GM04504 (cell line): Measurements from ENCODE around the gene LIPT2.

Source experiments
- DNase-seq: peaks from one replicate; pipeline ENCODE4 v3.0.0-alpha.2; 2012; ENCODE audit warnings: low read depth

LIPT2 gene

DNA sequence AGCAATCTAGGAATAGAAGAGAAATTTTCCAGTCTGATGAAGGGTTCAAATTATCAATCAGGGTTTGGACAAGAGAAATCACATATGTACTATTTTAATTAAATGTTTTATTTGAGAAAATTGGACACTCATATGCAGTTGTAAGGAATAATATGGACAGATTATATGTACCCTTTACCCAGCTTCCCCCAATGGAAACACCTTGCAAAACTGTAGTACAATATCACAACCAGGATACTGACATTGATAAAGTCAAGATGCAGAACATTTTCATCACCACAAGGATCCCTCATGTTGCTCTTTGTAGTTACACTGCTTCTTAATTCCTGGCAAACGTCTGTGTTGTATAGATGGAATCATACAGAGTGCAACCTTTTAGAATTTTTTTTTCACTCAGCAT lies 1.4 kb upstream of the LIPT2 start:
- no peak for DNase-seq

DNA sequence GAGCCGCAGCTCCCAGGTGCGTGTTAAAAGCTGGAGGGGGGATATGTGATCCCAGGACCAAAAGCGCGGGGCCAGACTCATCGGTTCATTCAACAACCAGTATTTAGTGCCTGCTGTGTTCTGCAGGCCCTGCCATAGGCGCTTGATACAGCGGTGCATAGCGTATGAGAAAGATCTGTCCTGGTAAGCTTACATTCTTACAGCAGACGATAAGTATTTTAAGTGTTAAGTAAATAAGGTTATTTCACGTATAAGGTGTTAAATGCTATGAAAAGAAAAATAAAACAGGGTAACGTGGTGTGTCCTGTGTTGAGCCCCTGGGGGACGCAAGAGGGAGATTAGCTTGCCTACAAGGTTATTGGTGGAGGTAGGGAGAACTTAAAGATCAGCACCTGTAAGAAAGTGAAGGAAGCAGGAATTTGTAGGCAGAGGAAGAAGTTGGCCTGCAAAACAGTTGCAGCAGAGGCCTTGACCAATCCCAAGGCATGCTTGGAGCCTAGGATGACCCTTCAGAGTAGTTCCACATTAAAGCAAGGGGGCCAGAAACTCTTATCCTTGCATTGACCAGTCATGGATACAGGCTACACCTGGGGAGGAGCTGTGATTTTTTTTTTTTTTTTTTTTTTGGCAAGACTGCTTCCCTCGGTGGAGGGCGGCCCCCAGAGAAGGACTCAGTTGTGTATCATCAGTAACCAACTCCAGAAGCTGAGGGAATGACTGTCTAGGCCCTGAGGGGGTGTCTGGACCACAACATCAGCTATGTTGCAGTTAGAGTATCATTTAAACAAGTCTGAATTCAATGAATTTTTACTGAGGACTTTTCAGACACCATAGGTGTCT lies 487 bp upstream of the LIPT2 start:
- DNase-seq, result peak; percentile 28

DNA sequence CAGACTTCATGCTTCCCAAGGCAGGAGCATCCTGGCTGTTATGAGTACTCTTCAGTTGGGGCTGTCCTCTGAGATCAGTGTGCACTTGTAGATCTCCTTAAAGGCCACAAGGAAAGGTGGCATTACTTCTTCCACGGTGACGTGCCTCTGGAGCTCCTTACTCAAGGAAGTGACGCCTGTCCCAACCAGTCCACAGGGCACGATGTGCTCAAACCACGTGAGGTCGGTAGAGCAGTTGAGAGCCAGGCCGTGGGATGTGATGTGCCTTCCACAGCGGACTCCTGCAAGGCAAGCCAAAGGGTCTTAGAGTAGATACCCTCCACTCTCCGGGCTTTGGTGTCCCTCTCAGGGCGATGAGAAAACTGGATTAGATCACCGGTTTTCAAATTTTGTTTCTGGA lies 1.4 kb downstream of the LIPT2 start:
- DNase-seq, result no peak

DNA sequence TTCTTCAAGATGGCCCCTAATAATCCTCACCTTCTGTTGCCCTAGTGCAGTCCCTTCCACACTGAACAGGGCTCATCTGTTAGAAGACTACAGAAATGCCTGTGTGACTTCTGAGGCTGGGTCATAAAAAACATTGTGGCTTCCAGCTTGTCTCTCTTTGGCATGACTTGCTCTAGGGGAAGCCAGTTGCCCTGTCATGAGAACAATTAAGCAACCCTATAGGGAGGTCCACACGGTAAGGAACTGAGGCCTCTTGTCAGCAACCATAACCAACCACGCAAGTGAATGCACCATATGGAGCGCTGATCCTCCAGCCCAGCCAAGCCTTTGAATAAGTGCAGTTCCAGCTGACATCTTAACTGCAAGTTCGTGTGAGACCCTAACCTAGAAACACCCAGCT lies 2.6 kb downstream of the LIPT2 start:
- no peak for DNase-seq

DNA sequence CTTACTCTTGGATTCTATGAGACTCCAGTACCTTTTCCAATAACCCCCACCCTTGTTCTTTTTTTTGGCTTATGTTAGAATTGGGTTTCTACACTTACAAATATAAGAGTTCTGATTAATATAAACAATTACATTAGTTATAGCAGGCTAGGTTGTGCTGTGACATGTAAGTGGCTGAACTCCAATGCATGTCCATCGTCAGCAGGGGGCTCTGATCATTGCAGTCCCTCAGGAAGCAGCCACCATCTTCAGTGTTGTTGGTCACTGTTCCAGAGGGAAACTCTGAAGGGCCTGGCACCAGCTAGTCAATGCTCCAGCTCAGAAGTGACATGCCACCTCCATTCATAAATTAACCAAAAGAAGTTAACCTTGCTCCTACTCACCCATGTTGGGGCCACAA lies 5.6 kb downstream of the LIPT2 start:
- no peak for DNase-seq

DNA sequence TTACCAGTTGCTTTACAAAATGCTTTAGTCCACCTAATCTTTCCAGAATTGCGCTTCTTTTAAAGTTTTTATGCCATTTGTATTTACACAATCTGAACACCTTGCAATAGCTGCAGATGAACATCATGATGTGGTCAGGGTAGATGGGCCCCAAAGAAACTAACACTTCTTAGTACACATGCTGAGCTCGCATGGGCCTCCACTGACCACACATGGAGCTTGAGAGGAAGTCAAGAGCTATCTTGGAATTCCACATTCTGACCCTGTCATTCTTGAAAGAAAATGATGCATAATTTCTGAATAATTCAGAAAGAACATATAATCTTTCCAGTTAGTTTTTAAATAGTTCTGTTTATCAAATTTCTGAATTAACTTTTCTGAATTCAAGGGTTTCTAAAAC lies 7.7 kb downstream of the LIPT2 start:
- no peak for DNase-seq

DNA sequence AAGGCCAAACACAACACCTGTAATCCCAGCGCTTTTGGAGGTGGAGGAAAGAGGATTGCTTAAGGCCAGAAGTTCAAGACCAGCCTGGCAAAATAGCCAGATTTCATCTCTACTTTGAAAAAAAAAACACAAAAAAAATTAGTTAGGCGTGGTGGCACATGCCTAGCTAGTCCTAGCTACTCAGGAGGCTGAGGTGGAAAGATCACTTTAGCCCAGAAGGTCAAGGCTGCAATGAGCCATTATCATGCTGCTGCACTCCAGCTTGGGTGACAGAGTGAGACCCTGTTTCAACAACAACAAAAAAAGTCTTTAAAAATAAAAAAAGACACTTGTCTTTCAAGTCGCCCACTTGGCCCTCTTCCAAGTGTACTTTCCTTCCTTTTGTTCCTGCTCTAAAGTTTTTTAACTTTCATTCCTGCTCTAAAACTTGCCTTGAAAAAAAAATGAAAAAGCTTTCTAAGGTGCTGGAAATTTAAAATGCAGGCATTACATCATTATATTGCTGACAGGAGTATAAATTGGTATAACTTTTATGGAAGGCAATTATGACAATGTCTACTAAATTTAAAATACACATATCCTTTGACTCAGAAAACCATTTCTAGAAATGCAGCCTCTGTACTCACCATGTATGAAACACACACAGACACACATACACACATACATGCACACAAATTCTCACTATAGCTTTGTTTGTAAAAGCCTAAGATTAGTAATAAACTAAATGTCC lies 12.7 kb downstream of the LIPT2 start:
- DNase-seq, result no peak

DNA sequence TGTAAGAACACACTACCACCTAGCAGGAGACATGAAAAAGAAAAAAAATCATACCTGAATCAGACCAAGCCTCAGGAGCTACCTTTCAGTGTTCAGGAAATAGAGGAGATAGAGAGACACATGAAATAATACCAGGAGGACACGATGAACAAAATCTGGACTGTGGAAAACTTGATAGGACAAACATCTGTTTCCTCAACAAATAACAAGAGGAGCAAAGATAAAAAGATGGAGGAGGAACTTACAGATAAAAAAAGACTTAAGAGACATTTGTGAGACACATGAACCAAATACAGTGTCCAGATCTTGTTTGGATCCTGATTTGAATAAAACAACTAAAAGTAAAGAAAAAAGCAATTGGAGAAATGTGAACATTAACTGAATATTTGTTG lies 13.8 kb downstream of the LIPT2 start:
- DNase-seq, result no peak

DNA sequence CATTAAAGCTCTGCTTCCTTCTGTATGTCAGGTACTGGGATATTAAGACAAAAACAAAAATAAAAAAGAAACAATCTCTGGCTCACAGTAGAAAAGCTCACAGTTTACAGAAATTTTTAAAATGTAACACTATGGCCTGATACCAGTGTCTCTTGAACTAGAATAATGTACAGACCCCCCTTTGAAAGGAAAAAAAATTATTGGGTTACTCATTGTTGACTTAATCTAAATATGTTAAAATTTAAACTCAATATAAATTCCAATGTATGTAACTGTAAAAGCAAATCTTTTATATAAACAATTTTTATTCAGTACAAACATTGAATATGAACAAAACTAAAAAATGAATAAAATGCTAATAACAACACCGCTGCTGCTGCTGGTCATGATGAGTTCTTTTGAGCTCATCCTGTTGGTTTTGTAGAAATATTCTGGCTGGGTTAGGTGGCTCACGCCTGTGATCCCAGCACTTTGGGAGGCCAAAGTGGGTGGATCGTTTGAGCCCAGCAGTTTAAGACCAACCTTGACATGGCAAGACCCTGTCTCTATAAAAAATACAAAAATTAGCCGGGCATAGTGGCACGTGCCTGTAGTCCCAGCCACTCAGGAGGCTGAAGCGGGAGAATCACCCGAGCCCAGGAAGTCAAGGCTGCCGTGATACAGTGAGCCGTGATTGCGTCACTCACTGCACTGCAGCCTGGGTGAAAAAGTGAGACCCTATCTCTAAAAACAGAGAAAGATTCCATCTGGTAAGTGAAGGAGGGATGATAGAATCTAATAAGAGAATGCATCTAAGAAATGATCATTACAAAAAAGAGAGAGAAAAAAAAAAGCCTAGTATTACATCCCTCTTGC lies 14.4 kb downstream of the LIPT2 start:
- no peak for DNase-seq

DNA sequence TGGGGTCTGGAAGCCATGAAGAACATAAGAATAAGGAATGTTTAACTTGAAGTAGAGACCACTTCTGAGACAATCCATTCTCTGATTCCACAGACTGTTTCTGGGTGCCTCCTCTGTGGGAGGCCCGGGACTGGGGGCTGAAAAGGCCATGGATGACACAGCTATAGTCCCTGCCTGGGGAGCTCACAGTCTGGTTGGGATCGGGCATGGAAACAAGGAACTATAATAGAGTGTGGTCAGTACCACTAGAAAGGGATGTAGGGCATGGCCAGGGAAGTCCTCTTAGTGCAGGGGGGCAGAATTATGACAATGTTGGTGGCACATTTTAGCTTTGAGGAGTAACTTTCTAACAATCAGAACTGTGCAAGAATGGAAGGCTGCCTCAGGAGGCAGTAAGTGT lies 17.0 kb downstream of the LIPT2 start:
- no peak for DNase-seq

DNA sequence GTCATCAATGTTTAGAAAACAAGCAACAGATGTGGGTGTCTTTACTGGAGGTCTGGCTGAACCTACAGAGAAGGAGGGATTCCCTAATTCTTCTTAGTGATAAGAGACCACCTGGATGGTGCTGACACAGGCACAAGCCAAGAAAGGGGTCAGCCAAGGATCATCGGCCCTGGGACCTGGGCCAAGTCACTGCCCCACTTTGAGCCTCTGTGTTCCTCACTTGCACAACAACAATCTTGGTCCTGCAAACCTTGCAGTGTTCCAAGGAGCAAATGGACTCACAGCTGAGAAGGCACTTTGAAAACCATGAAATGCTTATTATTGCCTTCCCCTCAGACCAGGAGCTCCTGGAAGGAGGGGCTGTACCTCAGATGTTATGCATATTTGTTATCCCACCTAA lies 19.2 kb downstream of the LIPT2 start:
- DNase-seq, result no peak

DNA sequence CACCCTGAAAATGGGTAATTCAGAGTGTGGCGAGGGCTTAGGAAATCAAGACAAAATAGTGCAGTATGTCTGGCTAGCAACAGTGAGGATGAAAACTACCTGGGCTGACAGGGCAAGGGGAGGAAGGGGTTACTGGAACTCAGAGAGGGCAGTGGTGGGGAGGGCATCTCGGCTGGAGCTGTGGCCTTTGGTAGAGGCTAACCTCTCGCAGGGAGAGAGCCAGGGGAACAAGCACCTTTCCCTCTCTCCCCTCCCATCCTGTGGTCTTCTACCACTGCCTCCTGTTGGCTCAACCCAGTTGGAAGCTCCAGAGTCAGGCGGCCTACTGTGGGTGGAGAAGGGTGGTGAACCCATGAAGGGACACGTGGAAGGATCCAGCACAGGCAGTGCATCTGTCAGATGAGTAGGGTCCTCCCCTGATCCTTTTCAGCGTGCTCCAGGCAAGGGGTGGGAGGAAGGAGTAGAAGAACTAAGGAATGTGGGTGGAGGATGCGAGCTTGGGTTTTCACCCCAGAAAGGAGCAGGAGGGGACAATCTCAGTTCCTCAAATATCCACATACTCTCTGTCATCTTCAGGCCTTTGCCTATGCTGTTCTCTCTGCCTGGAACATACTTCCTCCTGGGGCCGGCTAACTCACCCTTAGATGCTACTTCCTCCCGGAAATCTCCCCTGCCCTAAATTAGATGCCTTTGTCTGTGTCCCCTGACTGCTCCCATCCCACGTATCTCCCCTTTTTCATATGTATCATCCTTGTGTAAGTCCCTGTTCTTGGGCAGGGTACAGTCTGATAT lies 19.9 kb downstream of the LIPT2 start:
- DNase-seq, result no peak

DNA sequence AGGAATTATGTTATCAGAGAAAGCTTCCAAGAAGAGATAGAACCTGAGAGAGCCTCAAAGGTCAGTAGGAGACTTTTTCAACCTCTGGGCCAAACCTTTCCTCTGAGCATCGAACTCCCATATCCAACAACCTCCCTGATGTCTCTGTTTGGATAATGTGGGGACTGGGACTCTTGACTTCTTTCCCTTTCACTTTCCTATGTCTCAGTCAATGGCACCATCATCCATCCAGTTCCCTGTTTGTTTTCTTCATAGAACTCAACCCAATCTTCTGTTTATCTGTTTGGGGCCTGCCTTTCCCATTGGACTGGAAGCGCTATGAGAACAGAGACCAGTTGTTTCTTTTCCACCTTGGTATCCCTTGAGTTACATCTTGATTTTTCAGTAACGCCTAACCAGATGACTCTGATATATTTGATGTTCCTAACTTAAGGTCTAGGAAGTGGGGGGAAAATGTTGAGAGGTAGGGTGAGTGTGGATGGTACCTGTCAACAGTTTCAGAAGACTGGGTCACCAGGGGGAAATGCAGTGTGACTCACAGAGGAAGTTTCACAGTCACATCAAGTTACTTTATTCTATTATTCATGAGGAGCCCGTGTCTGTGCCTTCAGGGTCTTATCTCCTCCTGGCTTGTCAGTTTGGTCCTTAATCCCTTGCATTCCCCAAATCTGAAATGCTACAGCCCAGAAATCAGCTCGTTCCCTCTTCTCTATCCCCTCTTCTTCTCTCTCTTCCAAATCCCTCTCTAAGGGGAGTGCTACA lies 21.7 kb downstream of the LIPT2 start:
- no peak for DNase-seq

DNA sequence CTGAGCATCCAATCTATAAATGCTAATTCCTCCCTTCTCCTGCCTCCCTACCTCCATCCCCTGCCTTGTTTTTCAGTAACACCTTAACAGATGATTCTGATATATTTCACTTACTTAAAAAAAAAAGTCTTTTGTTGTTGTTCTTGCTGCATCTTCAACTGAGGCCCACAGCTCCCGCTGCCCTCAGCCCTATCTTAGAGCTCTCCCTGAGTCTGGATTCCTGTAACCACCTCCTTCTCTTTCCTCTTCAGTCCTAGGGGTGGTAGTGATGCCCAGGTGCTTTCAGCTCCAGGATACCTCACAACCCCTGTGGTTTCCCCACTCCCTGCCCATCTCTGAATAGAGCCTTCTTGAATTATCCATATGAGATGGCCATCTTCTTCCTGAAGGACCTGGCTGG lies 22.5 kb downstream of the LIPT2 start:
- no peak for DNase-seq

DNA sequence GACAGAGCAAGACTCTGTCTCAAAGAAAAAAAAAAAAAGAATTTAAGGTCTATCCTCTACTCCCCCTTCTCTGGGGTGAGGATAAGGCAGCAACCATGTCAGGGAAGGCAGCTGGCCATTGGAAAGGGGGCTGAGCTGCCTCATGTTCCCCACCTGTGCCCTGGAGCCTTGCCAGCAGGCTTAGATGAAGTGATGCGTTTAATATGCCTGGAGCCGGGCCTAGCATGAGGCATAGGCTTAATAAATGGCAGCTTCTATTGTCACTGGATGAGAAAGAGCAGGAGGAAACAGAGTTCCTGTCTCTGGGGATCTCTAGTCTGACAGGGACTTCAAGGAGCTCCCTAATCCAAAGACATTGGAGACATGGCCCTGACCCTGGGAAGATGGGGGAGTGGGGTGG lies 23.0 kb downstream of the LIPT2 start:
- DNase-seq, result no peak

DNA sequence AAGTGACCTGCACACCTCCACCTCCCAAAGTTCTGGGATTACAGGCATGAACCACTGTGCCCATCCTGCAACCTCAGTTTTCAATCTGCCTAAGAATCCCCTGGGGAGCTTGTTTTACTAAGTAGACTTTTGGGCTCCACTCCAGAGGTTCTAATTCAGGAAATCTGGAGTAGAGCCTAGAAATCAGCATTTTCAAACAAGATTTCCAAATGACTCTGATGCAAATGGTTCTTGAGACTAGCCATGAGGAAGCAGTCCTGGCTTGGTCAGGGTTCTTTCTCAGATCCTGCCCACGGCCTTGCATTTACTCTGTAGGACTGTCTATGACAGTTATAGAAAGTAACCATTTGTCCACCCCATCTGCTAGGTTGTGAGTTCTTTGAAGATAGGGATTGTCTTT lies 24.6 kb downstream of the LIPT2 start:
- DNase-seq, result no peak

DNA sequence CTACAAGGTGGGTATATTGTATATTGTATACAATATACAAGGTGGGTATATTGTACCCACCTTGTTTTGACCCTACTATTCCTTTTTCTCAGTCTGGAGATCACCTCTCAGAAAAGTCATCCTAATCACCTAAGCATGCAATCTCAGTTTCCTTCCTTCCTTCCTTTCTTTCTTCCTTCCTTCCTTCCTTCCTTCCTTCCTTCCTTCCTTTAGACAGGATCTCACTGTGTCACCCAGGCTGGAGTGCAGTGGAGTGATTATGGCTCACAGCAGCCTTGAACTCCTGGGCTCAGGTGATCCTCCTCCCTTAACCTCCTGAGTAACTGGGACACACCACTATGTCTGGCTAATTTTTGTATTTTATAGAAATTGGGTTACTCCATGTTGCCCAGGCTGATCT lies 25.0 kb downstream of the LIPT2 start:
- DNase-seq, result no peak

DNA sequence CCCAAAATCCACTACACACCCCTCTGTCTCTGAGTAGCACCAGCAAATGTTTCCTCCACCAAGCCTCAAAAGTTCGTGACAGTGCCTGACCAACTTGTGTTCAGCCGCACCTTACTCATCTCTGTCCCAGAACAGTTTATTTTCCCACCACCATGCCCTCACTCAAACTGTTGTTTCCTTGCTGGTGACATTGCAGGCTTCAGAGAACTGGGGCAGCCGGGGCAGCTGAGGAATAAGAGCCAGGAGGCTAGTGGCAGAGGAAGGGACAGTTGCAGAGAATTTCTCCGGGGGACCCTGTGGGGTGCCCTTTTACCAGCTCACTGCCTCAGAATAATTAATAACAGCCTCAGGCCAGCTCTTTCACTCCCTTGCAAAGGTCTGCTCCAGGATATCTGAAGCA lies 25.5 kb downstream of the LIPT2 start:
- no peak for DNase-seq

DNA sequence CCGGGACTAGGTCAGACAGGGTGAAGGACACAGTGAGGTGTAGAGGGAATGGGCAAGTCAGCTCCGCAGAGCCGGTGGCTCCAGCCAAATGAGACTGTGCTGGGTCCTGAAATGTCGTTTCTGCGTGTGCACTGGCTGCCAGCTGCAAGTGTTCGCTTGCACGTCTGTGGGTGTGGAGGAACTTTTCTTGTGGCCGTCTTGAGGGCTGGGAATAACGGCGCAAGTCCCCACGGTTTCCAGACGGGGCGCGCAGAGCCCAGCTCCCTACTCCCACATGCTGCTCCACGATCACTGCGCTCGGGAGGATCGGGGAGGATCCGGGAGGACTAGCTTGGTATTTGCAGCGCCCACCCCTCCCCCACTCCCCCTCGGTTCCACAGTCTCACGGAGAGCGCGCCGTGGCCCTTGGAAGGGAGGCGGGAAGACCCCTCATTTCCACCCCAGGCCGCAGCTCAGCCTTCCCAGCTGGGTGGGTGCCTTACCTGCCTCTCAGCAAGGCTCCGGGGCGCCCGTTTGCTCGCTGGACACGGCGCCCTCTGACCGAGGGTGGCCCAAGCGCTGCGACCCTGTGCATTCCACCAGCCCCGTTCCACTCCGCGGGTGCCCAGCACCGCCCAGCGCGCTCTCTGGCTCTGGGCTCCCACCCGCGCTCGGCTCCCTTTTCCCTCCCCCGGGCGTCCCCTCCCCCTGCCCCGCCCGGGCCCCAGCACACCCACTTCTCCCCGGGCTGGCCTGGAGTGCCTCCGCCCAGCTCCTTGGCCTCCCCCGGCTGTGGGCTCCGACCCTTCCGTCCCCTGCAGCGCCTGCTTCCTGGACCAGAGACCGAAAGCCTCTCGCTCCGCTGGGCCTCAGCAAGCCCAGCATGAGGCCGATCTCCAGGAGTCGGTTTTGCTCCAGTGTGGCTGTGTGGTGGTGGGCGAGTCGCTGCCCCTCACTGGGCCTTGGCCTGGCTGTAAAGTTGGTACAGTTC lies 26.3 kb downstream of the LIPT2 start, which contains the start of gene KCNE3:
Gene KCNE3 (minus strand): TSS at position 634 of the 970 bp plus-strand sequence. CDS start 9,986 bp downstream, outside the sequence.
- no peak for DNase-seq

DNA sequence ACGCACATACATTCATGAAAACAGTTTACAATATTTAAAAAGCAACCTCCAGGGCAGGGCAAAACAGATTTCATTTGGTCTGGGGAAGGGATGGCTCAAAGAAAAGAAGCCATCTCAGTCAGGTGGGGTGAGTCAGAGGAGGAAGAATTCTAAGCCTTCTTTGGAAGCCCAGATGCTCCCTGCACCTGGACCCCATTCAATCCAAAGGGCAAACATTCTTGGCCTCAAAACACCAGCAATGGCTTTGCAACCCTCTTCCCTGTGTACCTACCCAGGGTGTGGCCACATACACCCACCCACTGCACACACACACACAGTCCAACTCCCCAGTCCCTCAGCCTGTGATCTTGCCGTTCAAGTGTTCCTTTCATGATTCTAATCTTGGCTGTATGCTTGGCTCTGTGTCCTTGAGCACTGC lies 28.2 kb downstream of the LIPT2 start:
- DNase-seq, result no peak
